Mesendoderm (in vitro differentiated cells): ENCODE measurements around the gene KDM5B.
"Not testable (repeated sequence)": the region's sequence is repeated elsewhere in the genome, so short reads cannot be mapped to it uniquely, and the experiment has no call there.

Experiments
- DNase-seq: peaks from one replicate; pipeline ENCODE4 v3.0.0; 2013
- H2AK5ac ChIP-seq: 2 replicates; pipeline ENCODE4 v1.6.1; 2013; ENCODE audit warnings: low read length, inconsistent platforms
- H2BK120ac ChIP-seq: 2 replicates; pipeline ENCODE4 v1.6.1; 2013; ENCODE audit warnings: low read depth, mild to moderate bottlenecking, low read length, moderate library complexity, mixed read lengths
- H2BK15ac ChIP-seq: replicated peaks from 2 replicates; pipeline ENCODE4 v1.6.1; 2013; ENCODE audit warnings: low read depth, mild to moderate bottlenecking, moderate library complexity
- H2BK5ac ChIP-seq: 2 replicates; pipeline ENCODE4 v1.6.1; 2013; ENCODE audit warnings: low read length, inconsistent platforms
- H3K18ac ChIP-seq: 2 replicates; pipeline ENCODE4 v1.6.1; 2013; ENCODE audit warnings: mild to moderate bottlenecking, low read length, mixed read lengths
- H3K23ac ChIP-seq: one replicate; pipeline ENCODE4 v1.6.1; 2013; ENCODE audit warnings: low read length
- H3K27ac ChIP-seq: 2 replicates; pipeline ENCODE4 v1.5.1; 2013; ENCODE audit warnings: low read depth, mild to moderate bottlenecking, inconsistent platforms, low read length, moderate library complexity
- H3K27me3 ChIP-seq: 2 replicates; pipeline ENCODE4 v1.6.1; 2013; ENCODE audit warnings: low read length, control low read depth, mild to moderate bottlenecking, inconsistent platforms; ENCODE audit not compliant: insufficient read depth, poor library complexity
- H3K36me3 ChIP-seq: 2 replicates; pipeline ENCODE4 v1.6.1; 2013; ENCODE audit warnings: low read length, inconsistent platforms; ENCODE audit not compliant: control insufficient read depth, insufficient read depth
- H3K4ac ChIP-seq: one replicate; pipeline ENCODE4 v1.6.1; 2013; ENCODE audit warnings: low read depth, mild to moderate bottlenecking, low read length, moderate library complexity
- H3K4me1 ChIP-seq: 2 replicates; pipeline ENCODE4 v1.6.1; 2013; ENCODE audit warnings: low read depth, low read length, inconsistent platforms; ENCODE audit not compliant: control insufficient read depth
- H3K4me2 ChIP-seq: 2 replicates; pipeline ENCODE4 v1.6.1; 2013; ENCODE audit warnings: low read length
- H3K4me3 ChIP-seq: 2 replicates; pipeline ENCODE4 v1.5.1; 2013; ENCODE audit warnings: mild to moderate bottlenecking, low read length
- H3K56ac ChIP-seq: one replicate; pipeline ENCODE4 v1.6.1; 2013; ENCODE audit warnings: low read length
- H3K79me1 ChIP-seq: 2 replicates; pipeline ENCODE4 v1.6.1; 2013; ENCODE audit warnings: low read length, inconsistent platforms
- H3K79me2 ChIP-seq: 2 replicates; pipeline ENCODE4 v1.6.1; 2013; ENCODE audit warnings: mild to moderate bottlenecking, low read length; ENCODE audit not compliant: control insufficient read depth, insufficient read depth
- H3K9ac ChIP-seq: 2 replicates; pipeline ENCODE4 v1.6.1; 2013; ENCODE audit warnings: low read length, inconsistent platforms
- H4K5ac ChIP-seq: one replicate; pipeline ENCODE4 v1.6.1; 2013; ENCODE audit warnings: low read length
- H4K8ac ChIP-seq: one replicate; pipeline ENCODE4 v1.6.1; 2013; ENCODE audit warnings: low read depth, mild to moderate bottlenecking, control low read depth, low read length, moderate library complexity
- WGBS: extraction: QIAGEN DNeasy Blood & Tissue Kit; methylation state at CpG from one replicate; pipeline ENCODE4 v1.1.7; 2013; ENCODE audit warnings: low lambda C conversion rate, missing lambda C conversion rate; ENCODE audit not compliant: insufficient coverage; ENCODE audit errors: extremely low coverage; 5-methylcytosine and 5-hydroxymethylcytosine counted together

KDM5B gene

DNA sequence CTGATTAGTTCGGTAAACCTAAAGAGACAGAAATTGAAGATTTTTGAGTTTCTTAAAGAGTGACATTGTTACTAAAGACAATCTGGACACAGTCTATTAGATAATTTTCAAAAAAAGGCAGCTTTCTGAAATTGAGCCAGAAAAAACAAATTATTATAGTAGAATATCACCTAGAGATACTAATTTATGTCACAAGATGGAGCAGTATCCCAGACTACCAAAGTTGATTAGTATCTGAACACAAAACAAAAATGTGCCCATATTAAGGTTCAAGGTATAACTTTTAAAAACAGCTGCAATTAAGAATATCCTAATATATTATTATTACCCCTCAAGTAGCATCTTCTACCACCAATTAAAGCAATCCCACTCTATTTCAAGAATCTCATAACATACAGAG is 57.5 kb downstream of the KDM5B start:
- H4K5ac ChIP-seq, result no peak overlapping the region

DNA sequence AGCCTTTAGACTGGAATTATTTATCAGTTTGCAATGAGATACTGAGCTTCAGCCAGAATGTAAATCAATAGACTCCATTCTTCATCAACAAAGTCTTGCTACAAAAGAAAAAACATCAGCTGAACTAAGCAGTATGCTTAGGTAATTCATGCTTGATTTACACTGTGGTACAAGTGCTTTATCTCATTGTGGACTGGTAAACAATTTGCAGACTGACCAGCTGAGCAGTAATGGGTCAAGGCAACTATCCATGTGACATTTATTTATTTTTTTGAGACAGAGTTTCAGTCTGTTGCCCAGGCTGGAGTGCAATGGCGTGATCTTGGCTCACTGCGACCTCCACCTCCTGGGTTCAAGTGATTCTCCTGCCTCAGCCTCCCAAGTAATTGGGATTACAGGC is 58.2 kb downstream of the KDM5B start:
- Histone ChIP-seq H3K79me2 (no peaks in the 10 kb centered on the region), H2BK15ac (no peak overlapping the region), H4K5ac (no peak overlapping the region), H3K56ac (no peak overlapping the region), H2BK5ac (no peak overlapping the region), H3K4me3 (no peak overlapping the region), H3K23ac (no peak overlapping the region), H3K27ac (no peak overlapping the region), H3K79me1 (peaks cover 1% of the 10 kb centered on the region), H2BK120ac (no peak overlapping the region), H3K36me3 (peaks cover 15% of the 10 kb centered on the region), H3K27me3 (no peaks in the 10 kb centered on the region), H3K18ac (no peak overlapping the region), H3K4me2 (no peak overlapping the region), H3K9ac (no peak overlapping the region), H3K4ac (no peak overlapping the region), H2AK5ac (no peak overlapping the region), H4K8ac (no peak overlapping the region), H3K4me1 (no peaks in the 10 kb centered on the region)
- WGBS, result no CpG with 5 or more reads among the region's 2 CpGs
- DNase-seq, result no peak

More for the DNA sequence above, 57.5 kb downstream of the KDM5B start:
- H3K4me1 ChIP-seq, result no peaks in the 10 kb centered on the region
- no peak overlapping the region for H3K27ac ChIP-seq
- H3K18ac ChIP-seq, result no peak overlapping the region
- no peaks in the 10 kb centered on the region for H3K79me2 ChIP-seq
- no peak overlapping the region for H4K8ac ChIP-seq
- no peak overlapping the region for H3K9ac ChIP-seq
- H2BK15ac ChIP-seq, result no peak overlapping the region
- H3K4me2 ChIP-seq, result no peak overlapping the region
- no peak overlapping the region for H3K23ac ChIP-seq
- H2AK5ac ChIP-seq, result no peak overlapping the region
- no CpG with 5 or more reads among the region's 1 CpG for WGBS
- peaks cover 1% of the 10 kb centered on the region for H3K79me1 ChIP-seq
- H3K56ac ChIP-seq, result no peak overlapping the region
- no peak overlapping the region for H2BK5ac ChIP-seq
- no peak overlapping the region for H2BK120ac ChIP-seq
- no peaks in the 10 kb centered on the region for H3K27me3 ChIP-seq
- DNase-seq, result no peak
- H3K4ac ChIP-seq, result no peak overlapping the region
- peaks cover 15% of the 10 kb centered on the region for H3K36me3 ChIP-seq
- H3K4me3 ChIP-seq, result no peak overlapping the region

GRCh38 chr1:202745323-202745888 is 62.8 kb downstream of the KDM5B start:
- no peak overlapping the region for H4K5ac ChIP-seq
- no peak overlapping the region for H4K8ac ChIP-seq
- H3K56ac ChIP-seq, result no peak overlapping the region
- no peaks in the 10 kb centered on the region for H3K4me1 ChIP-seq
- H3K27me3 ChIP-seq, result no peaks in the 10 kb centered on the region
- H3K27ac ChIP-seq, result no peak overlapping the region
- no peak for DNase-seq
- peaks cover 3% of the 10 kb centered on the region for H3K79me1 ChIP-seq
- H3K4me3 ChIP-seq, result no peak overlapping the region
- H2BK15ac ChIP-seq, result no peak overlapping the region
- H3K9ac ChIP-seq, result no peak overlapping the region
- H3K36me3 ChIP-seq, result peaks cover 20% of the 10 kb centered on the region
- H2BK120ac ChIP-seq, result no peak overlapping the region
- H3K4me2 ChIP-seq, result no peak overlapping the region
- H3K4ac ChIP-seq, result no peak overlapping the region
- H2AK5ac ChIP-seq, result no peak overlapping the region
- H2BK5ac ChIP-seq, result no peak overlapping the region
- no peak overlapping the region for H3K23ac ChIP-seq
- H3K79me2 ChIP-seq, result no peaks in the 10 kb centered on the region
- no CpG with 5 or more reads among the region's 3 CpGs for WGBS
- no peak overlapping the region for H3K18ac ChIP-seq

DNA sequence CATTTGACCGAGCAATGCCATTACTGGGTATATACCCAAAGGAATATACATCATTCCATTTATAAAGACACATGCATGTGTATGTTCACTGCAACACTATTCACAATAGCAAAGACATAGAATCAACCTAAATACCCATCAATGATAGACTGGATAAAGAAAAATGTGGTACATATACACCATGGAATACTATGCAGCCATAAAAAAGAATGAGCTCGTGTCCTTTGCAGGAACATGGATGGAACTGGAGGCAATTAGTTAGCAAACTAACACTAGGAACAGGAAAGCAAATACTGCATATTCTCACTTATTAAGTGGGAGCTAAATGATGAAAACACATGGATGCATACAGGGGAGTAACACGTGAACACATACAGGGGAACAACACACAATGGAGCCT is 63.5 kb downstream of the KDM5B start:
- H3K36me3 ChIP-seq, result peaks cover 19% of the 10 kb centered on the region
- H3K4me2 ChIP-seq, result not testable (repeated sequence)

DNA sequence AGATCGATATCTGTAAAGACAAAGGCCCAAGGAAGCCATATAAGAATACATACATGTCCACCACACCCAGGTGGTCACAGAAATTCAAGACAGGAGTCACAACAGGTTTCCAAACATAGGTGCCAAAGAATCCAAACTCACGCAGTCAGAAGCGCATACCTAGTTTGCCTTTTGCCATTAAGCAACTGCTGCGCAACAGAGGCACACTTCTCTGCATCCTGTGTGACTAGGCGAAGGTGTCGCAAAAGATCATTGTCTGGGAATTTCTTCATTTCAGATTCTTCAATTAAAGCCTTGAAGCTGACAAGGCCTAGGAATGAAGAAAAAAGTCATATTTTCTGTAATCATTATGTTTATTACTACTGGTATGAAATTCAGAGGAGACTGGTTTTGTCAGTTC is 65.7 kb downstream of the KDM5B start:
- H2BK15ac ChIP-seq, result no peak overlapping the region
- no peaks in the 10 kb centered on the region for H3K79me2 ChIP-seq
- H3K79me1 ChIP-seq, result peaks cover 2% of the 10 kb centered on the region
- no peak for DNase-seq
- no peak overlapping the region for H4K8ac ChIP-seq
- no peak overlapping the region for H3K23ac ChIP-seq
- no peak overlapping the region for H3K18ac ChIP-seq
- H2AK5ac ChIP-seq, result no peak overlapping the region
- no peak overlapping the region for H3K56ac ChIP-seq
- H3K4me1 ChIP-seq, result no peaks in the 10 kb centered on the region
- H3K4me3 ChIP-seq, result no peak overlapping the region
- no peak overlapping the region for H2BK5ac ChIP-seq
- H3K4me2 ChIP-seq, result no peak overlapping the region
- H3K27me3 ChIP-seq, result no peaks in the 10 kb centered on the region
- no peak overlapping the region for H3K9ac ChIP-seq
- H3K4ac ChIP-seq, result no peak overlapping the region
- peaks cover 16% of the 10 kb centered on the region for H3K36me3 ChIP-seq
- WGBS, result no CpG with 5 or more reads among the region's 6 CpGs
- no peak overlapping the region for H4K5ac ChIP-seq
- H2BK120ac ChIP-seq, result no peak overlapping the region
- no peak overlapping the region for H3K27ac ChIP-seq

More for the DNA sequence above, 63.5 kb downstream of the KDM5B start:
- not testable (repeated sequence) for H3K4me3 ChIP-seq, H3K4ac ChIP-seq, H2AK5ac ChIP-seq, H2BK5ac ChIP-seq, H3K18ac ChIP-seq, H2BK120ac ChIP-seq, H3K79me1 ChIP-seq, H3K79me2 ChIP-seq, H4K8ac ChIP-seq, H3K23ac ChIP-seq, H3K27ac ChIP-seq, H3K9ac ChIP-seq, H3K4me1 ChIP-seq, H4K5ac ChIP-seq, H3K27me3 ChIP-seq, DNase-seq, H3K56ac ChIP-seq, H2BK15ac ChIP-seq
- WGBS, result no CpG with 5 or more reads among the region's 3 CpGs

DNA sequence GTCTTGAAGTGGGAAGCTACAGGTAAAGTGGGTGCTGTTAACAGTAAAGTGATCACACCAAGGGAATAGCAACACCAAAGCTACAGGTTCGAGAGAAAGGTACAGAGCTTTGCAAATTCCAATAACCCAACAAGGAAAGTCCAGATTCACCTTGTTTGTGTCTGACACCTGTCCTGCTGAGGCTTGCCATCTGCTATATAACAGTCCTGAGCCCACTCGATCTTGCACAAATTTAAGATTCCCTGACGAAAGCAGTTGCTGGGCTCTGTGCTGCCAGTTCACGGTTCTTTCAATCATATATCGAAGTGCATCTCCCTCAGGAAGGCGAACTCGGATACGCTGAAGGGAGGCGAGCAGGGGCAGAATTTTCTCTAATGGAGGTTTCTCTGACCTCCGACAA is 75.0 kb downstream of the KDM5B start:
- no peak overlapping the region for H4K5ac ChIP-seq
- no peak overlapping the region for H3K27ac ChIP-seq
- no peak overlapping the region for H4K8ac ChIP-seq
- H3K23ac ChIP-seq, result no peak overlapping the region
- no peak overlapping the region for H3K9ac ChIP-seq
- no peak for DNase-seq
- H3K4me3 ChIP-seq, result no peak overlapping the region
- H3K79me2 ChIP-seq, result no peaks in the 10 kb centered on the region
- H2BK5ac ChIP-seq, result no peak overlapping the region
- no peak overlapping the region for H3K4me2 ChIP-seq
- H2BK15ac ChIP-seq, result no peak overlapping the region
- WGBS, result no CpG with 5 or more reads among the region's 10 CpGs
- no peak overlapping the region for H3K18ac ChIP-seq
- no peak overlapping the region for H3K4ac ChIP-seq
- no peak overlapping the region for H2BK120ac ChIP-seq
- H3K27me3 ChIP-seq, result no peaks in the 10 kb centered on the region
- H3K36me3 ChIP-seq, result peaks cover 33% of the 10 kb centered on the region
- no peak overlapping the region for H2AK5ac ChIP-seq
- no peaks in the 10 kb centered on the region for H3K4me1 ChIP-seq
- no peak overlapping the region for H3K56ac ChIP-seq
- H3K79me1 ChIP-seq, result no peaks in the 10 kb centered on the region
